K562 (cell line): ENCODE results near the gene CORO2A. TPM values are rescaled to one million over a fixed set of nuclear protein-coding genes. Genes with fewer than 3 reads are reported as not detected.
"Not testable (repeated sequence)": the region's sequence is repeated elsewhere in the genome, so short reads cannot be mapped to it uniquely, and the experiment has no call there.

ENCODE experiments used
- ATAC-seq: fragments of 200-7000 bp; cut with Tn5 transposase; 3 replicates; pipeline ENCODE4 v1.9.1; 2020; ENCODE audit warnings: moderate library complexity
- BruUV-seq: library from RNA; stranded (reverse); fragments of 400-500 nt; replicated peaks from 2 replicates; lab custom pipeline; 2021; lab: Mats Ljungman, UMichigan
- CTCF ChIA-PET: fragments of 300-600 bp; formaldehyde crosslinking; extraction: SDS; loops from one replicate; lab custom pipeline; 2021; ENCODE audit warnings: low intra/inter-chr PET ratio; lab: Yijun Ruan, JAX
- POLR2A ChIA-PET: fragments of 300-600, 350-650 bp; sonication (Branson Sonifier 250); formaldehyde crosslinking; extraction: SDS; loops from one replicate; lab custom pipeline; 2021; ENCODE audit warnings: antibody characterized with exemption, inconsistent platforms; lab: Yijun Ruan, JAX
- DNase-seq, 4 experiments: peaks; one replicate each; pipeline versions ENCODE4 v3.0.0 to v3.0.0-alpha.2; 2011 to 2018; ENCODE audit warnings: low spot score in 3 of 4, mixed read lengths in 3 of 4; ENCODE audit errors: extremely low read depth in 1 of 4
- FAIRE-seq: peaks from 2 replicates; lab custom pipeline; 2011; peaks lifted over from hg19 to GRCh38; lab: Jason Lieb, UNC
- H2AFZ ChIP-seq: 2 replicates; pipeline ENCODE4 v1.6.0; 2011; ENCODE audit warnings: low read depth, low read length, control low read depth, inconsistent platforms
- H3K27ac ChIP-seq: fragments of 200-600 bp; 3 replicates; pipeline ENCODE4 v1.8.0; 2011; ENCODE audit warnings: low read depth, mild to moderate bottlenecking, control low read depth, inconsistent platforms, low read length, moderate library complexity, mixed read lengths; ENCODE audit errors: extremely low read depth
- H3K27me3 ChIP-seq, 2 experiments: fragments of 300-600 bp in 1 of 2; 2 replicates in 1 of 2; 3 replicates in 1 of 2; pipeline versions ENCODE4 v1.6.0 to v1.8.0; 2011; ENCODE audit warnings: inconsistent platforms in 2 of 2, low read length in 2 of 2, mild to moderate bottlenecking in 1 of 2, mixed read lengths in 1 of 2, moderate library complexity in 1 of 2; ENCODE audit not compliant: control insufficient read depth in 2 of 2, insufficient read depth in 2 of 2
- H3K36me3 ChIP-seq: fragments of 300-600 bp; 3 replicates; pipeline ENCODE4 v1.8.0; 2011; ENCODE audit warnings: mild to moderate bottlenecking, low read length, inconsistent platforms; ENCODE audit not compliant: control insufficient read depth, insufficient read depth
- H3K4me1 ChIP-seq, 2 experiments: fragments of 200-600 bp in 1 of 2; replicated peaks in 1 of 2; 2 replicates in 1 of 2; 3 replicates in 1 of 2; pipeline versions ENCODE4 v1.5.1 to v1.8.0; 2011; ENCODE audit warnings: inconsistent platforms in 2 of 2, low read length in 2 of 2, mild to moderate bottlenecking in 1 of 2, mixed read lengths in 1 of 2, moderate library complexity in 1 of 2; ENCODE audit not compliant: control insufficient read depth in 2 of 2, insufficient read depth in 2 of 2
- H3K4me2 ChIP-seq: 2 replicates; pipeline ENCODE4 v1.6.1; 2011; ENCODE audit warnings: low read length, control low read depth, inconsistent platforms, mixed read lengths; ENCODE audit not compliant: insufficient read depth
- H3K4me3 ChIP-seq: fragments of 200-600 bp; sonication (generic), shearing (Covaris generic); 2 replicates; pipeline ENCODE4 v1.5.1; 2016; ENCODE audit warnings: control low read depth, inconsistent platforms
- H3K79me2 ChIP-seq: fragments of 200-600 bp; 3 replicates; pipeline ENCODE4 v1.8.0; 2011; ENCODE audit warnings: low read length, inconsistent platforms; ENCODE audit not compliant: control insufficient read depth, insufficient read depth
- H3K9ac ChIP-seq, 2 experiments: 2 replicates each; pipeline versions ENCODE4 v1.6.0 to v1.6.1; 2011; ENCODE audit warnings: low read depth in 2 of 2, low read length in 2 of 2, control low read depth in 1 of 2, inconsistent platforms in 1 of 2, mild to moderate bottlenecking in 1 of 2, mixed read lengths in 1 of 2; ENCODE audit not compliant: insufficient read depth in 1 of 2
- H3K9me1 ChIP-seq: one replicate; pipeline ENCODE4 v1.6.0; 2011; ENCODE audit warnings: inconsistent platforms, mild to moderate bottlenecking, low read length, moderate library complexity; ENCODE audit not compliant: control insufficient read depth, insufficient read depth
- H3K9me3 ChIP-seq: replicated peaks from 2 replicates; pipeline ENCODE4 v1.5.1; 2011; ENCODE audit warnings: low read depth, low read length, inconsistent platforms; ENCODE audit not compliant: control insufficient read depth, insufficient read depth
- H4K20me1 ChIP-seq: replicated peaks from 2 replicates; pipeline ENCODE4 v1.6.1; 2011; ENCODE audit warnings: low read length, inconsistent platforms, mixed read lengths; ENCODE audit not compliant: control insufficient read depth, insufficient read depth
- WGBS: fragments of 100-300 bp; shearing (Covaris generic); methylation state at CpG from one replicate; pipeline ENCODE4 v1.1.6; 2016; ENCODE audit warnings: low coverage, mixed read lengths; ENCODE audit not compliant: insufficient coverage; ENCODE audit errors: missing lambda C conversion rate; 5-methylcytosine and 5-hydroxymethylcytosine counted together
- in situ Hi-C: fragments of 300-500 bp; cut with MboI; formaldehyde crosslinking; loops from 4 replicates; pipeline ENCODE4 v1.15.0; 2018; ENCODE audit warnings: inconsistent platforms, mixed read lengths
- intact Hi-C: fragments of 100-400 bp; cut with micrococcal nuclease; formaldehyde crosslinking; loops from 2 replicates; pipeline ENCODE4 v1.14.2; 2022
- polyA plus RNA-seq, 8 experiments: library from polyadenylated mRNA; depleted of rRNA in 4 of 8; stranded (reverse) in 5 of 8; unstranded in 3 of 8; fragments of >200 nt; fragmentation: Nextera tagmentation in 2 of 8; fragmentation: Illumina TruSeq in 1 of 8; extraction: Ambion mirVana in 2 of 8; extraction: Trizol in 1 of 8; gene quantifications; 2 replicates each; pipeline versions ENCODE4 v1.2.1 to v1.2.3, GENCODE V29; 2011 to 2014; ENCODE audit warnings: inconsistent platforms in 1 of 8, missing spikeins in 1 of 8
- total RNA-seq, 7 experiments: library from RNA; depleted of rRNA in 6 of 7; stranded (reverse); fragments of >200 nt in 6 of 7; fragmentation: Illumina TruSeq in 2 of 7; extraction: Trizol in 2 of 7; gene quantifications; 2 replicates each; pipeline versions ENCODE4 v1.2.1 to v1.2.3, GENCODE V29; 2011 to 2021; ENCODE audit warnings: low replicate concordance in 1 of 7
- TF ChIP-seq, protein P1 (sequence below), 3 experiments: IDR thresholded peaks in 2 of 3; conservative IDR thresholded peaks in 1 of 3; 2 replicates each; pipeline ENCODE4 v1.5.1; 2011 to 2012; ENCODE audit warnings: low read length in 3 of 3, mild to moderate bottlenecking in 3 of 3, control low read depth in 2 of 3, improper control_type of control experiment in 1 of 3, inconsistent platforms in 1 of 3, low read depth in 1 of 3, mixed read lengths in 1 of 3, moderate library complexity in 1 of 3; ENCODE audit not compliant: insufficient read depth in 2 of 3

CORO2A gene
- total and polyA plus RNA-seq, 9 of the 15 experiments (the other 6 are each of a cell fraction or from before 2014, with no cell fraction given), result 9.5 to 26.6 (median 18.0) TPM

DNA sequence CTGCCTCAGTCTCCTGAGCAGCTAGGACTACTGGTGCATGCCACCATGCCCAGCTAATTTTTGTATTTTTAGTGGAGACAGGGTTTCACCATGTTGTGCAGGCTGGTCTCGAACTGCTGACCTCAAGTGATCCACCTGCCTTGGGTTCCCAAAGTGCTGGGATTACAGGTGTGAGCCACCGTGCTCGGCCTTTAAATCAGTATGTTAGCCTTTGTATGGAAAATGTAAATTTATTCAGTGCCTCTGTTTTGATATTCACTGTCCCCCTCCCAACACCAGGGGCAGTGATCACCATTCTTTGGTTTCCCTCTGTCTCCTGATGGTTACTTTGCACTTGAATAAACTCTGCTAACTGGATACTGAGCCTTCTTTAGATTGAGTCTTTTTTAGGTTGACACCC is 101.8 kb downstream of the CORO2A start:
- TF ChIP-seq, protein P1, sequence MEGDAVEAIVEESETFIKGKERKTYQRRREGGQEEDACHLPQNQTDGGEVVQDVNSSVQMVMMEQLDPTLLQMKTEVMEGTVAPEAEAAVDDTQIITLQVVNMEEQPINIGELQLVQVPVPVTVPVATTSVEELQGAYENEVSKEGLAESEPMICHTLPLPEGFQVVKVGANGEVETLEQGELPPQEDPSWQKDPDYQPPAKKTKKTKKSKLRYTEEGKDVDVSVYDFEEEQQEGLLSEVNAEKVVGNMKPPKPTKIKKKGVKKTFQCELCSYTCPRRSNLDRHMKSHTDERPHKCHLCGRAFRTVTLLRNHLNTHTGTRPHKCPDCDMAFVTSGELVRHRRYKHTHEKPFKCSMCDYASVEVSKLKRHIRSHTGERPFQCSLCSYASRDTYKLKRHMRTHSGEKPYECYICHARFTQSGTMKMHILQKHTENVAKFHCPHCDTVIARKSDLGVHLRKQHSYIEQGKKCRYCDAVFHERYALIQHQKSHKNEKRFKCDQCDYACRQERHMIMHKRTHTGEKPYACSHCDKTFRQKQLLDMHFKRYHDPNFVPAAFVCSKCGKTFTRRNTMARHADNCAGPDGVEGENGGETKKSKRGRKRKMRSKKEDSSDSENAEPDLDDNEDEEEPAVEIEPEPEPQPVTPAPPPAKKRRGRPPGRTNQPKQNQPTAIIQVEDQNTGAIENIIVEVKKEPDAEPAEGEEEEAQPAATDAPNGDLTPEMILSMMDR (IDR thresholded peaks at IDR 0.05 in 2 of 3, conservative IDR thresholded peaks at IDR 0.05 in 1 of 3; ENCODE audit: insufficient read depth in 2 of 3, low read depth in 1 of 3, low read length in 3 of 3), result peak in 1 of 3 experiments; percentile 6; a peak in 1 of 6 replicates
- BruUV-seq, ATAC-seq, H3K4me2 ChIP-seq, H3K27ac ChIP-seq, H2AFZ ChIP-seq, H4K20me1 ChIP-seq, in situ Hi-C loops, H3K79me2 ChIP-seq, H3K9me3 ChIP-seq, FAIRE-seq, H3K4me1 ChIP-seq, intact Hi-C loops, H3K9me1 ChIP-seq, CTCF ChIA-PET, H3K27me3 ChIP-seq, H3K4me3 ChIP-seq, H3K9ac ChIP-seq: not testable (repeated sequence)
- 94% methylated on average over 3 of the region's 3 CpGs for WGBS
- DNase-seq, result peak in 2 of 4 experiments; percentile 53 to 55
- peaks cover 53% of the 10 kb centered on the region; the same call in 2 of the 3 replicates for H3K36me3 ChIP-seq
- POLR2A ChIA-PET, result interaction anchor here (0.7 kb wide), 1 partner anchor 143 kb away, joined by 3 read pairs; no protein-coding TSS in a partner anchor
